IMR-90 (cell line): ENCODE measurements around the gene ANGPTL4. TPM values are rescaled to one million over a fixed set of nuclear protein-coding genes. Genes with fewer than 3 reads are reported as not detected.

Experiments
- ATAC-seq: fragments of 200-7000 bp; cut with Tn5 transposase; 2 replicates; pipeline ENCODE4 v1.9.1; 2020; ENCODE audit warnings: low read depth, mild to moderate bottlenecking, moderate library complexity
- BruUV-seq: library from RNA; stranded (reverse); fragments of 400-500 nt; replicated peaks from 2 replicates; lab custom pipeline; 2021; lab: Mats Ljungman, UMichigan
- CTCF ChIA-PET: fragments of 300-600 bp; formaldehyde crosslinking; extraction: SDS; loops from one replicate; lab custom pipeline; 2021; ENCODE audit warnings: antibody characterized with exemption; lab: Yijun Ruan, JAX
- POLR2A ChIA-PET: fragments of 300-600 bp; sonication (Branson Sonifier 250); formaldehyde crosslinking; loops from one replicate; lab custom pipeline; 2022; ENCODE audit warnings: antibody characterized with exemption; ENCODE audit not compliant: unreplicated experiment; lab: Charles Lee
- DNase-seq: peaks from one replicate; pipeline ENCODE4 v3.0.0; 2013
- H2AFZ ChIP-seq: replicated peaks from 2 replicates; pipeline ENCODE3; 2013; ENCODE audit warnings: low read length, mild to moderate bottlenecking; ENCODE audit not compliant: poor library complexity
- H2AK5ac ChIP-seq: 2 replicates; pipeline ENCODE4 v1.6.1; 2013; ENCODE audit warnings: low read depth, low read length, inconsistent platforms
- H2AK9ac ChIP-seq: replicated peaks from 2 replicates; pipeline ENCODE3; 2013; ENCODE audit warnings: mild to moderate bottlenecking, low read depth, low read length, moderate library complexity; ENCODE audit not compliant: poor library complexity
- H2BK120ac ChIP-seq: 2 replicates; pipeline ENCODE4 v1.6.1; 2013; ENCODE audit warnings: low read depth, low read length, inconsistent platforms
- H2BK15ac ChIP-seq: 3 replicates; pipeline ENCODE4 v1.6.1; 2013; ENCODE audit warnings: low read depth, low read length, inconsistent platforms
- H2BK20ac ChIP-seq: 2 replicates; pipeline ENCODE4 v1.6.1; 2013; ENCODE audit warnings: low read depth, mild to moderate bottlenecking, inconsistent platforms, low read length, moderate library complexity
- H2BK5ac ChIP-seq: 2 replicates; pipeline ENCODE4 v1.6.1; 2013; ENCODE audit warnings: mild to moderate bottlenecking, low read depth, low read length, inconsistent platforms; ENCODE audit not compliant: poor library complexity, severe bottlenecking
- H3K14ac ChIP-seq: replicated peaks from 2 replicates; pipeline ENCODE4 v1.6.1; 2013; ENCODE audit warnings: low read depth, low read length, inconsistent platforms
- H3K18ac ChIP-seq: 2 replicates; pipeline ENCODE4 v1.6.1; 2013; ENCODE audit warnings: low read depth, low read length, control low read depth
- H3K23ac ChIP-seq: 2 replicates; pipeline ENCODE4 v1.6.1; 2013; ENCODE audit warnings: low read depth, low read length, inconsistent platforms
- H3K27ac ChIP-seq: 2 replicates; pipeline ENCODE4 v1.5.1; 2013; ENCODE audit warnings: mild to moderate bottlenecking, control low read depth, low read length; ENCODE audit not compliant: insufficient read depth
- H3K27me3 ChIP-seq: 2 replicates; pipeline ENCODE4 v1.6.1; 2013; ENCODE audit warnings: low read length; ENCODE audit not compliant: control insufficient read depth, insufficient read depth
- H3K36me3 ChIP-seq: 2 replicates; pipeline ENCODE4 v1.6.1; 2013; ENCODE audit warnings: low read length, mixed read lengths; ENCODE audit not compliant: control insufficient read depth, insufficient read depth
- H3K4ac ChIP-seq: 2 replicates; pipeline ENCODE4 v1.6.1; 2013; ENCODE audit warnings: low read depth, low read length, inconsistent platforms
- H3K4me1 ChIP-seq: 2 replicates; pipeline ENCODE4 v1.6.1; 2013; ENCODE audit warnings: low read length, mixed read lengths; ENCODE audit not compliant: control insufficient read depth, insufficient read depth
- H3K4me2 ChIP-seq: 2 replicates; pipeline ENCODE4 v1.6.1; 2013; ENCODE audit warnings: low read depth, mild to moderate bottlenecking, control low read depth, low read length, moderate library complexity
- H3K4me3 ChIP-seq: 2 replicates; pipeline ENCODE4 v1.5.1; 2013; ENCODE audit warnings: low read depth, mild to moderate bottlenecking, control low read depth, low read length, moderate library complexity; ENCODE audit not compliant: insufficient read depth
- H3K56ac ChIP-seq: 2 replicates; pipeline ENCODE4 v1.6.1; 2013; ENCODE audit warnings: low read length, inconsistent platforms; ENCODE audit not compliant: insufficient read depth; ENCODE audit errors: extremely low read depth
- H3K79me1 ChIP-seq, 2 experiments: 2 replicates each; pipeline ENCODE4 v1.6.1; 2013; ENCODE audit warnings: low read length in 2 of 2, inconsistent platforms in 1 of 2, low read depth in 1 of 2
- H3K9ac ChIP-seq: 2 replicates; pipeline ENCODE4 v1.6.1; 2013; ENCODE audit warnings: low read depth, low read length, control low read depth
- H3K9me1 ChIP-seq: 2 replicates; pipeline ENCODE4 v1.6.1; 2013; ENCODE audit warnings: low read length, inconsistent platforms; ENCODE audit not compliant: insufficient read depth
- H3K9me3 ChIP-seq: 2 replicates; pipeline ENCODE4 v1.6.1; 2013; ENCODE audit warnings: low read length; ENCODE audit not compliant: control insufficient read depth, insufficient read depth
- H4K20me1 ChIP-seq: 2 replicates; pipeline ENCODE4 v1.6.1; 2013; ENCODE audit warnings: low read length, inconsistent platforms; ENCODE audit not compliant: insufficient read depth
- H4K5ac ChIP-seq: 2 replicates; pipeline ENCODE4 v1.6.1; 2013; ENCODE audit warnings: mild to moderate bottlenecking, low read depth, low read length, control low read depth
- H4K8ac ChIP-seq, 2 experiments: 2 replicates each; pipeline ENCODE4 v1.6.1; 2013; ENCODE audit warnings: low read depth in 2 of 2, low read length in 2 of 2, control low read depth in 1 of 2, inconsistent platforms in 1 of 2
- H4K91ac ChIP-seq: 2 replicates; pipeline ENCODE4 v1.6.1; 2013; ENCODE audit warnings: low read depth, low read length, inconsistent platforms; ENCODE audit not compliant: insufficient read depth
- CHD1 ChIP-seq: IDR thresholded peaks from 2 replicates; pipeline ENCODE4 v1.6.1; 2012; ENCODE audit warnings: low read depth, low read length, improper control_type of control experiment
- MAFK ChIP-seq: IDR thresholded peaks from 2 replicates; pipeline ENCODE4 v1.6.1; 2012; ENCODE audit warnings: low read depth, low read length, improper control_type of control experiment
- NFE2L2 ChIP-seq: fragments of 150-350 bp; IDR thresholded peaks from 2 replicates; pipeline ENCODE4 v1.6.1; 2016; ENCODE audit warnings: low read depth, mild to moderate bottlenecking, low read length
- POLR2A ChIP-seq: IDR thresholded peaks from 2 replicates; pipeline ENCODE4 v1.6.1; 2012; ENCODE audit warnings: mild to moderate bottlenecking, low read depth, low read length
- RAD21 ChIP-seq: IDR thresholded peaks from 2 replicates; pipeline ENCODE4 v1.6.1; 2012; ENCODE audit warnings: low read length, improper control_type of control experiment
- WGBS, 2 experiments: methylation state at CpG; one replicate each; pipeline versions ENCODE4 v1.1.5 to v1.1.7; 2013; ENCODE audit warnings: missing lambda C conversion rate in 2 of 2; ENCODE audit not compliant: insufficient read length in 1 of 2; ENCODE audit errors: extremely low coverage in 2 of 2; 5-methylcytosine and 5-hydroxymethylcytosine counted together
- dilution Hi-C: fragments of 300-500 bp; cut with HindIII; formaldehyde crosslinking; loops from one replicate; pipeline ENCODE4 v1.14.3; 2018; ENCODE audit warnings: low sequenced_read_pairs; ENCODE audit not compliant: unreplicated experiment
- in situ Hi-C: fragments of 300-500 bp; cut with MboI; formaldehyde crosslinking; loops from 3 replicates; pipeline ENCODE4 v1.14.3; 2019; ENCODE audit warnings: low sequenced_read_pairs, inconsistent platforms, mixed read lengths
- intact Hi-C: fragments of 100-400 bp; cut with micrococcal nuclease; formaldehyde crosslinking; loops from 2 replicates; pipeline ENCODE4 v1.10.0; 2022
- polyA plus RNA-seq, 3 experiments: library from polyadenylated mRNA; depleted of rRNA; stranded (reverse); fragments of >200 nt; gene quantifications; 2 replicates each; pipeline ENCODE4 v1.2.3, GENCODE V29; 2012; ENCODE audit warnings: low replicate concordance in 1 of 3
- total RNA-seq: library from RNA; depleted of rRNA; stranded (reverse); fragments of >200 nt; gene quantifications from 2 replicates; pipeline ENCODE4 v1.2.3, GENCODE V29; 2012

ANGPTL4 gene
- total and polyA plus RNA-seq, 2 of the 4 experiments (the other 2 are of a cell fraction) = 1.4 to 19.1 TPM

DNA sequence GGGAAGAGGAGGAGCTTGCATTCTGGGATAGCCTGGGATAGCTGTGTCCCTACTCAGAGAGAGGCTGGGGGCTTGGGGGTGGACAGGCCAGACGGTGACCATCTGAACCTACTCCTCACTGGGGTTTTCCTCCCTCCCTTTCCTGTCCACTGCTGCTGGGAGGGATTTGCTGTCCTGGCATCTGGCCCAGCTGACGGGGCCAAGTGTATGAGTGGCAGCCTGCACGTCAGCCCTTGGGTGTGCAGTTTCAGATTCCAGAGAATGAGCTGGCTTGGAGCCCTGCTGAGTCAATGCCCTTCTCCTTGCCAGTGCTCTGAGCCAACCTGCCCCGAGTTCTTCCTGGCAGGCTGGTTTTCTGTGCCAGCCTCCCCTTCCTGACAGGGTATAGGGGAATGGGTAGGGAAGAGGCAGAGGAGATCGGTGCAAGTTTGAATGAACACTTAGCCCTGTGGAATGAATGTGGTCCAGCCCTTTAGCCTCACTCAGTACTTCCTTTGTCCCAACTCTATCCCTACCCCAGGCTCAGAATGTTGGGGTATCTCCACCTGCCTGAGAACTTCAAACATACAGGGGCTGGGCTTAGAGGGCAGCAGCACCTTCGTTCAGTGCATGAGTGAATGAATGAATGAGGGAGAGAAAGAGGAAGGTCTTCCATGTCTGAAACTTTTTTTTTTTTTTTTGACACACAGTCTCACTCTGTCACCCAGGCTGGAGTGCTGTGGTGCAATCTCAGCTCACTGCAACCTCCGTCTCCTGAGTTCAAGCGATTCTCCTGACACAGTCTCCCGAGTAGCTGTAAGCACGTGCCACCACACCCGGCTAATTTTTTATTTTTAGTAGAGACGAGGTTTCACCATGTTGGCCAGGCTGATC is 1.8 kb upstream of the ANGPTL4 start (continued):
- no peak for TF ChIP-seq CHD1
- TF ChIP-seq RAD21 = no peak
- peak; percentile 62; the same call in 1 of the 2 replicates for TF ChIP-seq MAFK
- peak; percentile 64; the same call in 1 of the 2 replicates for TF ChIP-seq NFE2L2

DNA sequence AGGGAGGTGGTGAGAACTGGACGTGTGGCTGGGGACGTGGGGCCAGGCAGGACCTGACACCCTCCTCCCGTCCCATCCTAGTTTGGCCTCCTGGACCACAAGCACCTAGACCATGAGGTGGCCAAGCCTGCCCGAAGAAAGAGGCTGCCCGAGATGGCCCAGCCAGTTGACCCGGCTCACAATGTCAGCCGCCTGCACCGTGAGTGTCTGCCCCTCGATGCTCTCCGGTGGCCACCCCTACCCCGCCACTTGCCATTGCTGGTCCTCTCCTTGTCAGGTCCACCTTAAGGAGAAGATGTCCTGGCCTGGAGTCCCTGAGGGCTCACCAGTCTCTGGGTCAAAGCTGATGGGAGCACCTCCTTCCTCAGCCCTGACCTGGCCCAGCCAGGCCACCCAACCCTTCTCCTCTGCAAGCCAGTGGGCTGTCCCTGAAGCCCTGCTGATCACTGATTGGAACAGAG is 2.2 kb downstream of the ANGPTL4 start:
- H3K9me3 ChIP-seq = no peaks in the 10 kb centered on the region
- no peak overlapping the region for H3K9ac ChIP-seq
- no TSS peak for BruUV-seq
- H2AK9ac ChIP-seq = peak overlapping the region; percentile 3
- no peak overlapping the region for H4K5ac ChIP-seq
- H3K56ac ChIP-seq = no peak overlapping the region
- POLR2A ChIA-PET = interaction anchor here (0.6 kb wide), 1 partner anchor 96 kb away, joined by 9 read pairs; no protein-coding TSS in a partner anchor
- dilution Hi-C loops (no loop called here), intact Hi-C loops (no loop called here), in situ Hi-C loops (no loop called here)
- H3K9me1 ChIP-seq = peaks cover 19% of the 10 kb centered on the region
- peak overlapping the region; percentile 33; the same call in 1 of the 3 replicates for H2BK15ac ChIP-seq
- peak overlapping the region; percentile 9 for H2BK5ac ChIP-seq
- no peak overlapping the region for H3K18ac ChIP-seq
- no peaks in the 10 kb centered on the region for H3K27me3 ChIP-seq
- H4K20me1 ChIP-seq = peaks cover 16% of the 10 kb centered on the region
- WGBS, 2 experiments = 100% methylated on average over 7 of the region's 11 CpGs; no CpG with 5 or more reads in 1 of the 2 experiments
- no peak overlapping the region for H2AFZ ChIP-seq
- 0 out of 2 replicates have a peak overlapping the region, but pooled peaks have one; percentile 6 for H3K14ac ChIP-seq
- H3K4me2 ChIP-seq = no peak overlapping the region
- no peak overlapping the region for H3K23ac ChIP-seq
- H4K91ac ChIP-seq = peak overlapping the region; percentile 23; the same call in 1 of the 2 replicates
- H3K4ac ChIP-seq = peak overlapping the region; percentile 41
- TF ChIP-seq POLR2A (0 out of 2 replicates have a peak, but pooled peaks have one; percentile 12), RAD21 (no peak)
- H4K8ac ChIP-seq = no peak overlapping the region; a peak in 1 of 4 replicates
- CTCF ChIA-PET = no interaction called here
- peak overlapping the region; percentile 72 for H2AK5ac ChIP-seq
- H2BK20ac ChIP-seq = no peak overlapping the region
- peaks cover 10% of the 10 kb centered on the region for H3K36me3 ChIP-seq
- ATAC-seq (no peak), DNase-seq (no peak)
- H3K4me3 ChIP-seq = no peak overlapping the region
- H3K79me1 ChIP-seq = peaks cover 8 to 42% of the 10 kb centered on the region in 2 experiments; a peak in 3 of 4 replicates
- peaks cover 32% of the 10 kb centered on the region for H3K4me1 ChIP-seq
- H3K27ac ChIP-seq = no peak overlapping the region; the same call in 1 of the 2 replicates
- H2BK120ac ChIP-seq = peak overlapping the region; percentile 3; the same call in 1 of the 2 replicates
